Fibroblast of skin of back (primary cell): ENCODE measurements around the gene PTPRQ.
"Not testable (repeated sequence)": the region's sequence is repeated elsewhere in the genome, so short reads cannot be mapped to it uniquely, and the experiment has no call there.

ENCODE experiments used
- DNase-seq: peaks from one replicate; pipeline ENCODE4 v3.0.0-alpha.2; 2013

Gene PTPRQ

DNA sequence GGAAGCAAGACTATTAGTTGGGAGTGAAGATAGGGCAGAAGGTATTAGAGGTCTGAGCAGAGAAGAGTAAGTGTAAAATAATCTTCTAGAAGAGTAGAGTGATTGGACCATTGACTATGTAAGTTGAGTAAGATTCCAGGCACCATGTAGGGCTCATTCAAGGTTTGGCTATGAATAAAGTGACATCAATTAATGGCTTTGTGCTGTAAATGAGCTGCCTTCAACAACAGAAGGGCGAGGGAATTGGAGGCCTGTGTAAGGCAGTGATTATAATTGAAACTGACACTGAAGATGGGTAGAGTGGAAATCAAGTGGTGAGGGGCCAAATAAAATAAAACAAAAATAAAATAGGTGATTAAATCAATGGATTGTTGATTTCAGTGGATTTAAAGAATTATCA lies 26.4 kb downstream of the PTPRQ start:
- no peak for DNase-seq

DNA sequence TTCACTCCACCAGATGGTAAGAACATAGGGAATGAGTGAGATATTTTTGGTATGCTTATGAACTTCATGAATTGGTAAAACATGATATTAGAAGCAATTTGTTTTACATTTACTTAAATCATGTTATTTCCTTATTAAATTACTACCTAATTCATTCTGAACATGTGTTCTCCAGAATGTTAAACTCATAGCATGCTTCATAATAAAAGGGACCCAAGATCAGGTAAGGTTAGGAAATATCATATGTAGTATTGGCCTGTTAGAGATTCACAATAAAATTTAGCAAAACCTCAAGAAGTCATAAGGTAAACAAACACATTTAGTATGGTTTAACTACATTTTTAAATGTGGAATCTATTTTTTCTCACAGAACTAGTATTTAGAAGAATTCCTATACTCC lies 28.2 kb downstream of the PTPRQ start:
- peak; percentile 15 for DNase-seq

DNA sequence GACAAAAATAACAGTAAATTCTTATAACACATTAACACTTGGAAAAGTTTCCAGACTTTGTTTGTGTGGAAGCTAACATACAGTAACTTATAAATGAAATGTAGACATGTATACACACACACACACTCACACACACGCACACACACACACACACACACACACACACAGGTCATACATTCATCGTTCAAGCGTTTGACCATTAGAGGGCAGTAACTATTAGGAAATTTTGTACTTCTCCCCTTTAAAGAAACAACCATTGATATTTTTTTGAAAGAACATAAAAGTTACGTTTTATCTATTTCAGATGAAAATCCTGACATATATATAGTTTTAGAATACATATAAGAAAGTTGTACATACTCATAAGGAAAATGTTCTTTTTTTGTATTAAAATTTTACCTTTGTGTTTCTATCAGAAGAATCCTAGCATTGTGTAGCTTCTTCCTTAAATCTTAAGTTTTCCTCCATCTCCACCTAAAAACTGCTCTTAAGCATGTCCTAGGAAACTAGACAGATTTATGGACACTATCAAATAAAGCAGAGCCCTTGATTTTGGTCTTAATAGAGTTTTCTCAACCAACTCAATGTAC lies 29.0 kb downstream of the PTPRQ start:
- peak; percentile 77 for DNase-seq

DNA sequence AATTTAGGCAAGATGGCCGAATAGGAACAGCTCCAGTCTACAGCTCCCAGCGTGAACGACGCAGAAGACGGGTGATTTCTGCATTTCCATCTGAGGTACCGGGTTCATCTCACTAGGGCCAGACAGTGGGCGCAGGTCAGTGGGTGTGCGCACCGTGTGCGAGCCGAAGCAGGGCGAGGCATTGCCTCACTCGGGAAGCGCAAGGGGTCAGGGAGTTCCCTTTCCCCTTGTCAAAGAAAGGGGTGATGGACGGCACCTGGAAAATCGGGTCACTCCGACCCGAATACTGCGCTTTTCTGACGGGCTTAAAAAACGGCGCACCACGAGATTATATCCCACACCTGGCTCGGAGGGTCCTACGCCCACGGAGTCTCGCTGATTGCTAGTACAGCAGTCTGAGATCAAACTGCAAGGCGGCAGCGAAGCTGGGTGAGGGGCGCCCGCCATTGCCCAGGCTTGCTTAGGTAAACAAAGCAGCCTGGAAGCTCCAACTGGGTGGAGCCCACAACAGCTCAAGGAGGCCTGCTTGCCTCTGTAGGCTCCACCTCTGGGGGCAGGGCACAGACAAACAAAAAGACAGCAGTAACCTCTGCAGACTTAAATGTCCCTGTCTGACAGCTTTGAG lies 33.6 kb downstream of the PTPRQ start:
- not testable (repeated sequence) for DNase-seq

DNA sequence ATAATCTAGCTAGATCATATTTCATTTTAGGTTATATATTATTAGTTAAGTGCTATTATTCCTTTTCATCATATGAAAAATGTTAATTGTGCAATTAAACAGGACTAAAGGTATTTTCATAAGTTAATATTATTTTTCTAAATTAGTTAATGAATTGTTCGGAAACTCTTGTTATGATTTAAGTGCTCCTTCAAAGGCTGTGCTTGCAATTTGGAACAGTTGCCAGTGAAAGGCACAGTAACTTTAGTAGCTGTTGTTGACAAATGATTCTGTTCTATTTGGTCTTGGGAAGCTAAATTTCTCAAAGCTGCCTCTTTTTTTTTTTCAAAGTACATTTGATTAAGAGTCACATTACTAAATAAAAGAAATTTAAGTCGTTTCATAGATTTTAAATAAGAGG lies 40.7 kb downstream of the PTPRQ start:
- no peak for DNase-seq

DNA sequence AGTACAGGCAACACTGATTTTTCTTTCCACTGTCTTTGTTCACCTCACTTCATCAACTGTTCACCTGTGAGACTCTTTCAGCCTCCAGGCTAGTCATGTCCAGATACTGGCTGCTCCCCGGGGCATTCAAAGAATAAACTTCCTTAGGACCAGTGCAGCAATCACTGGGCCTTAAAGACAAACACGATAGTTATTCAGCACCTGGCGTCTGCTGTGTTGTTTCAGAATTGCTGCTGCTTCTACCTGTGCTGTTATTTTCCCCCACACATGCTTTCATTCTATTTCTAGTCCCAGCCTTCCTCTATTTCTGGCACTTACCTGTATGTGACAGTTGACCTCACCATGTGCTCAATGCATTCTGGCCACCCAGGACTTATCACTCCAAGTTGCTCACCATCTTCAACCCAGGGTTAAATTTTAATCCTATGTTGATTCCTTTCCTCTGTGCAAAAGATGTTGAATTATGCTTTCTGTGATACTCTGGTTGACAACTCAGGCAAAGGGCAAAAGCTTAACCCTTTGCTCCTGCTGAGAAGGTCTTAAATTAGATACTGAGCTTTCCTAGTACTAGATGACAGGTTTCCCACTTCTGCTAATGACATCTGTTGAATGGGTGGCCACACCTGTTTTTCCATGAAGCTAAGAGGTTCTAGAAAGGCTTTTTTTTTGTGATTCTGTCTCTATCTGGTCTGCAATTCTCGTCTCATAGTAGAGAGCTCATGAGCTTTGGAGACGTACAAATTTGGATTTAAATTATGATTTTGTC lies 41.4 kb downstream of the PTPRQ start:
- no peak for DNase-seq

DNA sequence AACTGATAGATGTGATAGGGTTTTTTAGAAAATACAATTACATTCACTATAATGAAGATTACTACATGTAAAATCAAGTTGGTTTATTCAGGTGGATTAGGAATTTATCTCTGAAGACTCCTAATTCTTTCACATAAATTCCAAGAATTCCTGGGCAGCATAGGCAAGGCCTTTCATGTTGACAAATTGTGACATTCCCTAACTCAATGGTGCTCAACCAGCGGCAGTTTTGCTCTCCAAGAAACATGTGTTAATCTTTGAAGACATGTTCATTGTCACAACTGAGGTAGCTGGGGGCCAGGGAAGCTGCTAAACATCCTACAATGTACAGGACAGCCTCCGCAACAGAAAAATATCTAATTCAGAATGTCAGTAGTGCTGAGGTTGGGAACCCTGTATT lies 46.3 kb downstream of the PTPRQ start:
- peak; percentile 40 for DNase-seq

DNA sequence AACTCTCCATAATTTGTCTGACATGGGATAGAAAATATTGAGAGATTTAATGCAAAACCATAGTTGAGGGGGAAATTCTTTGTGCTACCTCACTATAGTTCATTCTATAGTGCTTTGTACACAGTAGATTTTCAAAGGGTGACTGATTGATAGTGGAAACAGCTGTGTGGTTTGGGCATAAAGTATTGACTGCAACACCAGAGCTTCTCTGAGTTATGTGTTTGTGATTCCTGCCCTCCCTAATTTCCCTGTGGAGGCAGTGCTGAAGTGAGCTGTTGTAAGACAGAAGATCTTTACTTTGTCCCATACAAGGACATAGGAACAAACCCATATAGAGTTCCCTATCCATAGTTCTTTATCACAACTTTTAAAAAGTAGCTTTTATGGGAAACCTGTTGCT lies 47.1 kb downstream of the PTPRQ start:
- no peak for DNase-seq

DNA sequence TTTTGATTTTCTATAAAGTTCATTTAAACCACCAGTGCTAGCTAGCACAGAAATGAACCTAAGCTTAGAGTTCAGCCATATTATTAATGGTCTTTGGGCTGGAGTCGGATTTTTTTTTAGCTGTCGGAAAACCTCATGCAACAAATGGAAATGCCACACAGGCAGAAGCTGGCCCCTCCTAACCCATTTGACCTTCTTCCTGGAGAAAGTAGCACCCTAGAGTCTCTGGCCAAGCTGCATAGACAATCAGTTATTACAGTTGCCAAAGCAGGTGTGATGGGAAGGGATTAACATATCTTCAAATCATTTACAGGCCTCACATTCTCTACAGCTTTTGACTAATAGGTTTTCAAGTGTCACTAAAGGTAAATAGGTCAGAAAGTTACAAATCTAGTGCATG lies 49.4 kb downstream of the PTPRQ start:
- no peak for DNase-seq

DNA sequence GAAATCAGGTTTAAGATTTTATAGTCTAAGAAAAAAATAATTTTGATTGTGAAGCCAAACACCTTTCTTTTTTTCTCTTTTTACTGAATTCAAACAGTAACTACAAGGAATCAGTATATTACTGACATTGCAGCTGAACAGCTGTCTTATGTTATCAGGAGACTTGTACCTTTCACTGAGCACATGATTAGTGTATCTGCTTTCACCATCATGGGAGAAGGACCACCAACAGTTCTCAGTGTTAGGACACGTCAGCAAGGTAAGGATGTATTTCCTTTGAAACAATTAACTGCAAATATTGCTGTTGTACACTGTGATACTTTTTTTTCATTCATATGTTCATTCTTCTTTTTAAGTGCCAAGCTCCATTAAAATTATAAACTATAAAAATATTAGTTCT lies 50.8 kb downstream of the PTPRQ start:
- DNase-seq: no peak

DNA sequence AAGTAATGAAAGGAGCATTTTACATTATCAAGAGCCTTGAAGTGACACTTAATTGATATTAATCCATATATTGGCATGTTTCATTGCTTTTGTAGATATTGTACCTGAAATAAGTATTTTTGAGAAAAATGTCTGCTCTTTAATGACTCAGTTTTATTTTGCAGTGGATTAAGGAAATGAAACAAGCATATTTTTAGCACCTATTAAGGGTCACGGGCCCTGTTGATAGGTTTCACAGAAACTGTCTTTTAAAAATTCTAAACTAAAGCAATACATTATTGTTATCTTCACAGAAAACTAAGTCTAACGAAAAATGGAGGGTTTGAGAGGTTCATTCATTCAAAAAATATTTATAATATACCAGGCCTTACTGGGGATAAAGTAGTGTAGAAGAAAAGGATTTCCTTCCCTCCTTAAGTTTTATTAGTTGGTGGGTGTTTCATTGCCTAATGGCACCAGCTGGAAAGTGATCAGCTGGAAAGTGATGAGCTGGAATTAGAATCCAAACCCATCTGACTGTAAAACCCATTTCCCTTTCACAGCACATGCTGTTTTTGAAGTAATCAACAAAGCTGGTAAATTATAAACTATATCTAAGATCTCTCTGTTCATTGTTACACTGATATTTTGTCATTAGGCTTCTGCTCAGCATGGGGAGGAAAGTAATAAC lies 54.2 kb downstream of the PTPRQ start:
- no peak for DNase-seq

DNA sequence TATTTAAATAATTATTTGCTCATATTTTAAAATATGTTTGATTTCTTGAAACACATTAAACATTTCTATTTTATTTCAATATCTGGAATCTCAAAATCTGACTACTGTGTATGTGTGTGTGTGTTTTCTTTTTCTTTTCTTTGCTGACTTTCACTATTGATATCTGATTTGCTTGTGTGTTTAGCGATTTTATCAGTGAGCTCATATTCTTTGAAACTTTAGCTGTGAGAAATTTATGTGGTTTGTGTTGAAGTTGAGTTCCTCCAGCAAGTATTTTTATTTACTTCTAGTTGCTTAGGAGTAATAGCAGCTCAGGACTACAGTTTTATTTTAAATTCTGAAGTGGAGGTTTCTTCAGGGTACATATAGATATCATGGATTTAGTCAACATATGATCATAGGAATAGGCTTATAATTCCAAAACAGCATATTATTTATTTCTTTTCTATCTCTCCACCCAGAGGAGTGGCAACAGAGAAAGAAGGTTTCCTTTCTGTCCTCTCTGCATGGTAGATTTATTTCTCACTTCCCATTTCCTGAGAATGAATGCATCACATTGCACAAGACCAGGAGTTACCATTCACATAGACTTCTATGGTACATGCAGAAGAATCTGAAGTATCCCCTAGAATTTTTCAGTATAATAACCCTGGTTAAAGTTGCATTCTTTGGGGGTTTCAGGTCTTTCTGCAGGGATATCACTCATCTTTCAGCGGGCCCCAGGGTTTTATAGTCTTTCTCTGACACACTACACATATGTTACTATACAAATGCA lies 60.5 kb downstream of the PTPRQ start:
- no peak for DNase-seq

DNA sequence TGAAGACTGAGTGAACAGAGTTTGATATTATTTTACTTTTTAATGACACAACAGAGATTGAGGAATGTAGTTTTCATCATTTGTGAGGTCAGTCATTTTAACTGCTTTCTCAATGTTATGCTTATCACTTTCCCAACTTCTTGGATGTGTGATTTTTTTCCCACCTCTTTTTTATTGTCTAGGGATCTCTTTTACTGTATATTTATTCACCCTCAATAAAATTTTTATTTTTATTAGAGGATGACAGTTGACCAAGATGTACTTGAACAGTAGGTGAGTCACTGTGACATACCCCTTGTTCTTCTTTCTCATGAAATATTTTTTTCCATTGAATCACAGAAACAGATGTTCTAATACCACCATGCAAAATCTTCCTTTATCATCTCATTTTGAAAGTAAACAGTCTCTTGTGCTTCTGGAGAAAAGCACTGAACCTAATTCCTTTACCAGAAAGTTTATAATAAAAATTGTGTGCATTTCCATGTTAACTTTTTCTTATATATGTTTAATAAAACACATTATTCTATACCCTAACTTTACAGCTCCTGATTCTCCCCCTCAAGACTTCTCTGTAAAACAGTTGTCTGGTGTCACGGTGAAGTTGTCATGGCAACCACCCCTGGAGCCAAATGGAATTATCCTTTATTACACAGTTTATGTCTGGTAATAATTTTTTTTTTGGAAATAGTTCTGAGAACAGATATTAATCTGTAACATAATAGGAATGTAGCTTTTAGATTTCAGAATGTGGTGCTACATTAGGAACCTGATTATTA lies 65.9 kb downstream of the PTPRQ start:
- peak; percentile 85 for DNase-seq

DNA sequence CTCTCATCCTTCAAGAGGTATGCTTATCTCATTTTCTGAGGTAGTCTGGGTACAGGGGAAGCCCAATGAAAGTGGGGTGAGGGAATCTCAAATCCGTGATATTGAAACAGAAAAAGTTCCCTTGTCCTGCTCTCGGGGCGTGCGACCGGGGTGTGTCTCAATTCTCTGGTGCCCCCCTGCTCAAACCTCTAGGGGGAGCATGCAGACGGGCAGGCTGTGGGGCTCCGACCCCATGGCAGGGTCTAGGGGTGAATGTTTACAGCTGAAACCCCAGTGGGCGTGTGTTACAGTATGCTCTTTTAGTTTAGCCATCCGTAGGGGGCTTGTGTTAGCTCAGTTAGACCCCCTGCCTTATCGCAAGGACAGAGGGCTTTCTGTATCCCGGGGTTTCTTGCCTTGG lies 68.7 kb downstream of the PTPRQ start:
- DNase-seq: no peak

DNA sequence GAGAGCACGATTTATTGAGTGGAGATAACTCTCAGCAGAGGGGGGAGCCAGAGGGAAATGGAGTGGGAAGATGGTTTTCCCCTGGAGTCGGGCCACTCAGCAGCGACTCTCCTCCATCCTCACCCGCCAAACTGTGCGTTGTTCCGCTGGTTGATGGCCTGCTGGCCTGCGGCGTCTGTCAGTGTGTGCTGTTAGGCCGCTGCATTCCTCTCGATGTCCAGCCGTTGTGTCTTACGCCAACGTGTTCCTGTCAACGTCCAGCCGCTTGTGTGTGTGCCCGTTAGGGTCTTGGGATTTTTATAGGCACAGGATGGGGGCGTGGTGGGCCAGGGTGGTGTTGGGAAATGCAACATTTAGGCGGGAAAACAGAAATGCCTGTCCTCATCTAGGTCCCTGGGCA lies 69.2 kb downstream of the PTPRQ start:
- no peak for DNase-seq

DNA sequence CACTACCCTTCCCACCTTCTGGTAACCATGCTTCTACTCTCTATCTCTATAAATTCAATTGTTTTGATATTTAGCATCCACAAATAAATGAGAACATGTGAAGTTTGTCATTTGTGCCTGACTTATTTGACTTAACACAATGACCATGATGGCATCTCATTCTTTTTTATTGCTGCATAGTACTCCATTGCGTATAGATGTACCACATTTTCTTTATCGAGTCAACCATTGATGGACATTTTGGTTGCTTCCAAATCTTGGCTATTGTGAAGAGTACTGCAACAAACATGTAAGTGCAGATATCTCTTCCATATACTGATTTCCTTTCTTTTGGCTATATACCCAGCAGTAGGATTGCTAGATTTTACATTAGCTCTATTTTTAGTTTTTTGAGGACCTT lies 73.6 kb downstream of the PTPRQ start:
- no peak for DNase-seq

DNA sequence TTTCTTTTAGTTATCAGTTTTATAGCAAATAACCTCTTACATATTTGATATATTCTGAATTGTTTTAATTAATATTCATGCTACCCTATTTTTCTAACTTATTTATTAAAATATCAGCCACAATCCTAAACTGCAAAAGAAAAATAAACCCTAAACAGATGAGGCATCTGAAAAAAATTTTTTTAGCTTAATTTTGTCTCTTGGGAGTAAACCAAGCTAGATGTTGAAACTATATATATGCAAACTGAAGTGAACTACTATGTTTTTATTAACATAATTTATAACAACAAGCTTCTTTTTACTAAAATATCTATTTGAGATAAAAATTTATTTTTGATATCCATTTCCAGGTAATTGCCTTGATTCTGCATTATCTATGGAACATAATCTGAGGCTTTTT lies 87.6 kb downstream of the PTPRQ start:
- DNase-seq: no peak

DNA sequence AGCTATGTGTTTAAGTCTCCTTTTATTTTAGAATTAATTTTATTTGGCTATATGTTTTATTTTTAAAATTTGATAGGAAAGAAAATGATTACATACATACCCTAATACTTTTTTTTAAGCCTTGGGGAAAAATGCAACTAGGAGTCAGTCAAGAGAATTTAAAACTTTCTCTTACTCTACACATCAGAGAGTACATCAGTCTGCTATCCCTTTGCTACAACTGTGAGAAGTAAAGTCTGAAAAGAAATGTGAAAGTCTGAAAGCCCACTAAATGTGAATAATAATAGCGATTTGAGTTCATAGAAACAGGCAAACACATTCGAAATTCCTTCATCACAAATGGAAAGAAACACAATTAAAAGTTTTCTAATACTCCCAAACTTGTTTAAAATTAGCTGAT lies 95.0 kb downstream of the PTPRQ start:
- DNase-seq: no peak

DNA sequence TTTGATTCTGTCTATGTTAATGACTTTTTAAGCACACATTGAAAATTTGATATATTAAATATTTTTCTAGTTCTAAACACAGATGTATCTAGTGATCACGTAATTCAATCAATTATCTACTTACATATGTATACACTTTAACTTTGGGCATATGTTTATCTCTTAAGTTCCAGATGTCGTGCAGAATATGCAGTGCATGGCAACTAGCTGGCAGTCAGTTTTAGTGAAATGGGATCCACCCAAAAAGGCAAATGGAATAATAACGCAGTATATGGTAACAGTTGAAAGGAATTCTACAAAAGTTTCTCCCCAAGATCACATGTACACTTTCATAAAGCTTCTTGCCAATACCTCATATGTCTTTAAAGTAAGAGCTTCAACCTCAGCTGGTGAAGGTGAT lies 105.3 kb downstream of the PTPRQ start:
- no peak for DNase-seq

DNA sequence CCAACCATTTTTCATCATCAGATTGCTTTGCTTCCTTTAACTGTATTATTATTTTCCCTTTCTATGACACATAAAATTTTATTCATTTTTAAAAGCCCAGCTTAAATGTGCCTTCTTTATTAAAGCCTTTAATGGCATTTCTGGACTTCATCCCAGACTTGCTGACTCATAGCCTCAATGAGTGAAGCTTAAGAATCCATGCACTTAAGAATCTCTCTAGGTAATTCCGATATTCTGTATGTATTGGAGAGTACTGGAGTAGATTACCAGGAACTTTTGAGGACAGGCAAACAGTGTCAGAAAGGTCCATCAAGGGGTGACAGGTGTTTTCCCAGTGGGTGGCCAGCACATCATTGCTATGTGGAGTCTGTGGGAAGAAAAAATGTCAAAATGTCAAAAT lies 107.9 kb downstream of the PTPRQ start:
- DNase-seq: peak; percentile 99

DNA sequence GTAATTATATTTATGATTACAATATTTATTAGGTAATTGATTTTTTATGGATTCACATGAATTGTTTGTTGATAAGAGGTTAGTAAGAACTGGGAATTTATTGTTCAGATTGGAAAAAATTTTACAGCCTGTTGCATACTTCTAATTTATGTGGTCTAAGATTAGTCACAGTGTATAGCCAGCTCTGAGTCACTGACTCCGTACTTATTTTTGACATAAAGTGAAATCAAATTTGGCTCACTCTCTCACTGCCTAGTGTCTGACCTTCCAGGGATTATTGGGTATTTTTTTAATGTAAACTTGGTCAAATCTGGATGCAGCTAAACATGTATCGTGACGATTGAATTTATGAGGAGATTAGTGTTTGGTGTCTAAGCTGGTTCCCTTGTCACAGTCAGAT lies 109.3 kb downstream of the PTPRQ start:
- DNase-seq: peak; percentile 93

DNA sequence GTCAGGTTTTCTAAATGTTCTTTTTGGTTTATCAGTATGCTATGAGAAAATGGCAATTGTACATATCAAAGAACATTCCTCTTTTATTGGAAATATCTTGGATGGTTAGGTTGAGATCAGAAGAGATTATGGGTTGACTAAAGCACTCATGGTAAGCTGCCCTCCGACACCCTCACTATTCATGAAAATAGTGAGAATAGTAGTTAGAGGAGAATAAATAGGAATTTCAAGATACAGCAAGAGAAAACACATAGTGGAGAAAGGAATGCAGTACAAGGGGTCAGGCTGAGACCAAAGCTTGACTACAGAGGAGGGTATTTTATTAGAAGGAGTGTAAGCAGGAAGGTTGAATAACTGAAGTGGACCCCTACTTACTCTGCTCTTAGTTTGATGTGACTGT lies 112.5 kb downstream of the PTPRQ start:
- DNase-seq: peak; percentile 44
